ENCODE data around the gene KCNC3.

DNA sequence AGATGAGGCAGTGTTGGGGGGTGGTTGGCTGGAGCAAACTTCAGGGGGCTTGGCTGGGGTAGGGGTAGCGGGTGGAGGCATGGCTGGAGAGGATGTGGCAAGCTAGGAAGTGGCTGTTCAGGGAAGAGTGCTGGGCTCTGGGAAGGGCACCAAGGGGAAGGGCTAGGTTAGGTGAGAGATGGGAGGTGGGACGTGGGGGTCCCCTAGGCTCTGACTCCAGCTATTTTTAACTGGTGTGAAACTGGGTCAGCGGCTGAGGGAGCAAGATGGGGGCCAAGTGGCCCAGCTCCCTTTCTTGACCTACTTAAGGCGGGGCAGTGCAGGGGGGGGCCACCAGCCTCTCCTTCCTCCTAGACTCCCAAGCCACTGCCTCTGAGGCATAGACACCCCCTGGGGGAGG is 7.3 kb downstream of the KCNC3 start:
- TF ChIP-seq EZH2 (IDR thresholded peaks at IDR 0.05; ENCODE audit: insufficient read depth, low read length) = no peak
- TF ChIP-seq, protein P1, sequence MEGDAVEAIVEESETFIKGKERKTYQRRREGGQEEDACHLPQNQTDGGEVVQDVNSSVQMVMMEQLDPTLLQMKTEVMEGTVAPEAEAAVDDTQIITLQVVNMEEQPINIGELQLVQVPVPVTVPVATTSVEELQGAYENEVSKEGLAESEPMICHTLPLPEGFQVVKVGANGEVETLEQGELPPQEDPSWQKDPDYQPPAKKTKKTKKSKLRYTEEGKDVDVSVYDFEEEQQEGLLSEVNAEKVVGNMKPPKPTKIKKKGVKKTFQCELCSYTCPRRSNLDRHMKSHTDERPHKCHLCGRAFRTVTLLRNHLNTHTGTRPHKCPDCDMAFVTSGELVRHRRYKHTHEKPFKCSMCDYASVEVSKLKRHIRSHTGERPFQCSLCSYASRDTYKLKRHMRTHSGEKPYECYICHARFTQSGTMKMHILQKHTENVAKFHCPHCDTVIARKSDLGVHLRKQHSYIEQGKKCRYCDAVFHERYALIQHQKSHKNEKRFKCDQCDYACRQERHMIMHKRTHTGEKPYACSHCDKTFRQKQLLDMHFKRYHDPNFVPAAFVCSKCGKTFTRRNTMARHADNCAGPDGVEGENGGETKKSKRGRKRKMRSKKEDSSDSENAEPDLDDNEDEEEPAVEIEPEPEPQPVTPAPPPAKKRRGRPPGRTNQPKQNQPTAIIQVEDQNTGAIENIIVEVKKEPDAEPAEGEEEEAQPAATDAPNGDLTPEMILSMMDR (IDR thresholded peaks at IDR 0.05; ENCODE audit: insufficient read depth, low read depth, low read length) = no peak
